Tongue (tissue), 2 donors: ENCODE data around the gene GTF2A2. TPM values are rescaled to one million over a fixed set of nuclear protein-coding genes. Genes with fewer than 3 reads are reported as not detected.
A peak's percentile ranks its signal among the peaks of the same experiment; 100 is the strongest.
"Not testable (repeated sequence)": the region's sequence is repeated elsewhere in the genome, so short reads cannot be mapped to it uniquely, and the experiment has no call there.

ENCODE experiments used
- DNase-seq: peaks from one replicate; pipeline ENCODE4 v3.0.0-alpha.2; 2015
- total RNA-seq: library from RNA; depleted of rRNA; stranded (reverse); fragments of >200 nt; gene quantifications from one replicate; pipeline ENCODE4 v1.2.3, GENCODE V29; 2014

GTF2A2 gene, protein sequence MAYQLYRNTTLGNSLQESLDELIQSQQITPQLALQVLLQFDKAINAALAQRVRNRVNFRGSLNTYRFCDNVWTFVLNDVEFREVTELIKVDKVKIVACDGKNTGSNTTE
- 43.6 TPM for total RNA-seq

DNA sequence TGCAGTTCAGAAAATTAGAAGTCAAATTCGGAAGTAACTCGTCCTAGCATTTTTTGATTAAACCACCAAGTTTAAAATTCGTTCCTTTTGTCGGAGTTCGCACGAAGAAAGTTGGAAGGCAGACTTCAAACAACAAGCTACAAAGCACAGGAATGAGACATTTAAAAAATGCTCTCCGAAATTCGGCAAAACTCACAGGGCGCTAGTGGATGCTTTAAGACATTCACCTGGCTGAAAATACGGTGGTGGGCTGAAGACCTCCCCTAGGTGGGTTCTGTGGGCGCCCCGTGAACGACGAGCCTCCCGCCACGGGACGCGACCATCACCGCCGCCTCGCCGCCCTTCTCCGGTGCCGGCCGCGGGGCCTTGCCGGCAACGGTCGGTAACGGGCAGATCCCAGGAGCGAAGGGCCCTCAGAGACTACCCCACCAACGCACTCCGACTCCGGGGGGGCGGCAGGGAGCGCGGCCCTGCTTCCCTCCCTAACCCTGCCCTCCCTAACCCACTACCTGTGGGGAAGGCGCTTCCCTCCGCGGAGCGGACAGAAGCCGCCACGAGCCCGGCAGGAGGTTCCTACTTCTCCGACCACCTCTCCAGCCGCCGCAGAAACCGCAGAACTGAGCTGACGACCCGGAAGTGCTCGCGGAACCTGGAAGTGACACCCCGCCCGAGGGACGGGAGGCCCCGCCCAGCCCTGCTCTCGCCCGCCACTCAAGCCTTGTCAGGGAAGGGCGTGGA is at the start of gene GTF2A2:
Gene GTF2A2, minus strand, starts transcription at position 619 of the 738 bp plus-strand sequence. CDS start 5,238 bp downstream, outside the sequence.
- peak; percentile 98 for DNase-seq

DNA sequence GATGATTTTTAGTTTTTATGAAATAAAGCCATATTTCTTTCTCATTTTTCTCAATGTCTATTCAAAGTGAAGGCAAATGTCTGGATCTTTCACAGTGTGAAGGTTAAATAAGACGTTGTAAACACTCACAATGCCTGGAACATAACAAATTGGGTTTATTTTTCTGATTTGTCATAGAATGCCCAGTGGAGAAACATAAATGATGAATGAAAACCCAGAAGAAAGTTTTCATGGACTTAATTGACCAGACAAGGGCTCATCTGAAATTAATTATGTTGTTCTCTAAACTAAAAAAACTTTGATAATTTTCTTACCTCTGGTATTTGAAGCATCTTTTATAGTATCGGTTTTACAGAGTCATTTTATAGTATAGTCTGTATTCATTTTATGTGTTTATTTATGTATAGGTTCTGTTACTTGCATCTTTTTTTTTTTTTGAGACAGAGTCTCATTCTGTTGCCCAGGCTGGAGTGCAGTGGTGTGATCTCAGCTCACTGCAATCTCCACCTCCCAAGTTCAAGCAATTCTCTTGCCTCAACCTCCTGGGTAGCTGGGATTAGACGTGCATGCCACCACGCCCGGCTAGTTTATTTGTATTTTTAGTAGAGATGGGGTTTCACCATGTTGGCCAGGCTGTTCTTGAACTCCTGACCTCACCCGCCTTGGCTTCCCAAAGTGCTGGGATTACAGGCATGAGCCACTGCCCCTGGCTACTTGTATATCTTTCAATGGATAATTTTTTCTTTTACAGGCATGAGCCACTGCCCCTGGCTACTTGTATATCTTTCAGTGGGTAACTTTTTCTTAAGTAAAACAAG is 46.9 kb upstream of the GTF2A2 start:
- no peak for DNase-seq

GRCh38 chr15:59702351-59702750 is 45.0 kb upstream of the GTF2A2 start:
- DNase-seq = no peak

GRCh38 chr15:59701880-59702279 is 44.6 kb upstream of the GTF2A2 start:
- DNase-seq = no peak

DNA sequence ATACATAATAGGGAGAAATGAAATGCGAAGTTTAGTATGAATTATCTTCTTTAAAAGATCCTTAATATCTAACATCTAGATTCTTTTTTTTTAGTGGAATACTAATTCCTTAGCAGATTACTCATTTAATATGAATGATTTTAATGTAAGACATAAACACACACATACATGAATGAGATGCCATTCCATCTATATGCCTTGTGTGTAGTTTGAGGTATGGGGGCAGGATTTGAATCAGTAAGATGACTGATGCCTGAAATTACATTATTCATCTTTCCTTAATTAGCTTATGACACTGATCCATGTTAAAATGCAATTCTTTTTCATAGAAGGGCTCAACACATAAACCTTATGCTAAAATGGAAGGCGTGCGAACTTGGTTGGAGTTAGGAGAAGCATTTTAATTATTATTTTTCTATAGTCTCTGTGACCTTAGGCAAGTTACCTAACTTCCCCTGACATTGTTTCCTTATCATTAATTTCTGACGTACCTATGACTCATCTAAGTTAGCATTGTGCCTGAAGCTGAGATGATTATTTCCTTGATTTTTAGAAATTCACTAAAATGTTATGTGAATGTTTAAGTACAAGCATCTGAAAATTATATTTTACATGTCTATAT is 42.6 kb upstream of the GTF2A2 start:
- no peak for DNase-seq

GRCh38 chr15:59698065-59698464 is 40.8 kb upstream of the GTF2A2 start:
- not testable (repeated sequence) for DNase-seq

DNA sequence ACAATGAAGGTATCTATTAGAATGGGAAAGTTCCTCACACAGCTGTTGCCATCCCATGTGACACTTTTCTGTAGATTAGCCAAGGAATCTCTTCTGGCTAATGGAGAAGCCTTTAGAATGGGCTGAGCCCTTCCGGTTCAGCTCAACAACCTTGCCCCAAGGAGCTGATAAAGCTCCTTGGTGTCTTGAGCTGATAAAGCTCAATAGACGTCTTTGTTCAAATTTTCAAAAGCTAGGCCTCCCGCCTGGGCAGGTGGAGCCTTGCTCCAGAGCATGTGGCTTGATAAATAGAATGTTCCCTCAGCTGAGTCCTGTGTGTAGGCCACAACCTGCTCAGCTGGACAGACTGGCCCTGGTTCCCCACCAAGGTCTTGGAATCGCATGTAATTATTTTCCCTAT is 39.0 kb upstream of the GTF2A2 start:
- DNase-seq = no peak

DNA sequence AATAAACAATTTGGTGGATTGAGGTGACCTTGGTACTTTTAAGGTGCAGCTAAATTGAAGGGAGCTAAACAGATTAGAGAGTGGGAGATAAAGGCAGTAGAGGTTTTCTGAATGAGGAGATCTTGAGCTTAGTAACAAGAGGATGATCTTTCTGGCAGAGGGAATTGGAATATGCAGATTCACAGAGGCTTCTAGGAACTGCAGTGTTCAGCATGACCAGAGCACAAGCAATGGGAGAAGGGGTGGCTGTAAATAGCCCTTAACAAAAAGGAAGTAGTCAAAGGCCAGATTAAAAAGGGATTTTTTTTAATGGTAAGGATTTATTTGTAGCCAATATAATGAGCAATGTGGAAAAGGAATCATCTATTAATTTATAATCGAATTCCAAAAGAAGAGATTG is 37.5 kb upstream of the GTF2A2 start:
- DNase-seq = no peak

GRCh38 chr15:59691194-59691805 is 34.0 kb upstream of the GTF2A2 start:
- peak; percentile 75 for DNase-seq

DNA sequence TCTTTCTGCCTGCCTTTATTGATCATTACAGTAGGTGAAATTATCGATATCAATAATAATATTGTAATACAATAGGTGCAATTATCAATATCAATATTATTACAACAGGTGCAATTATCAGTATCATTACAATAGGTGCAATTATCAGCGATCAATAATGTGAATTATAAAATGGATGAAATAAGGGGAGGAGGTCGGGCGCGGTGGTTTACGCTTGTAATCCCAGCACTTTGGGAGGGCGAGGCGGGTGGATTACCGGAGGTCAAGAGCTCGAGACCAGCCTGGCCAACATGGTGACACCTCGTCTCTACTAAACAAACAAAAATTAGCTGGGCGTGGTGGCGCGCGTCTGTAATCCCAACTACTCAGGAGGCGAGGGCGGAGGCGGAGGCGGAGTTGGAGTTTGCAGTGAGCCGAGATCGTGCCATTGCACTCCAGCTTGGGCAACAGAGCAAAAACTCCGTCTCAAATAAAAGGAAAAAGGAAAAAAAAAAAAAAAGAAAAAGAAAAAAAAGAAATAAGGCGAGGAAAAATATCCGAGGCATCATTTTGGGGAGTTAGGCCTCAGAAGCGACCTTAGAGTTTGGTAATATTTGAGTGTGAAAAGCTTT is 32.4 kb upstream of the GTF2A2 start:
- peak; percentile 77 for DNase-seq

- peak; percentile 99 for DNase-seq
Measured at GRCh38 chr15:59688782-59689625, 31.7 kb upstream of the GTF2A2 start, which contains the start of gene BNIP2. Gene BNIP2 (minus strand): TSS chr15:59689320. CDS start chr15:59682457, 6,863 bp downstream.

- peak; percentile 53 for DNase-seq
Measured at GRCh38 chr15:59688423-59688781, 31.1 kb upstream of the GTF2A2 start.

DNA sequence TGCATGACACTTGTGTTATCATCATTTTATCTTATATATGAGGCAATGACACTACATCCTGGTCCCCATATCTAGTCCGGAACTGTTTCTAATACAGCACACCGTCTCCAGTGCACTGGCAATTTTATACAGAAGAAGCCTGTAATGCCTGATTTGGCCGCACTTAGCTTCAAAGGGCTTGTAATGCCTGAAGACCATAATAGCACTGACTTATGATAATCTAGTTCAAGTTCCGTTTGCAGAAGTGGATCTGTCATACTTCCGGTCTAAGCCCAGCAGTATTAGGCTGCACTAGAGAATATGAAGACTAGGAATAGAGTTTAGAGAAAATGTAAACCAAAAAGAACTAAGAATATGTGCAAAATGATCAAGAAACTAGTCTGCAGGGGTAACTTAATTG is 30.5 kb upstream of the GTF2A2 start:
- DNase-seq = peak; percentile 19

- no peak for DNase-seq
Measured at GRCh38 chr15:59686389-59686788, 29.1 kb upstream of the GTF2A2 start.

GRCh38 chr15:59685737-59686297 is 28.5 kb upstream of the GTF2A2 start:
- no peak for DNase-seq

- DNase-seq = no peak
Measured at GRCh38 chr15:59680870-59681269, 23.6 kb upstream of the GTF2A2 start.

DNA sequence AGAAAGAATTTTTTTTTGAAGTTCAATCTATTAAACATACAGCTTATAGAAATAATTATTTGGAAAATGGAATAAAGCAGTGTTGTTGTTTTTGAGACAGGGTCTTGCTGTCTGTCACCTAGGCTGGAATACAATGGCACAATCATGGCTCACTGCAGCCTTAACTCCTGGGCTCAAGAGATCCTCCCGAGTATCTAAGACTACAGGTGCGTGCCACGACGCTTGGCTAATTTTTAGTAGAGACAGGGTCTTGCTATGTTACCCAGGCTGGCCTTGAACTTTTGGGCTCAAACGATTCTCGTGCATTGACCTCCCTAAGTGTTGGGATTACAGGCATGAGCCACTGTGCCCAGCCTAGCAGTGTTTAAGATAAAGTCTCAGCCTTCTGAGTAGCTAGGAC is 23.0 kb upstream of the GTF2A2 start:
- DNase-seq = no peak

DNA sequence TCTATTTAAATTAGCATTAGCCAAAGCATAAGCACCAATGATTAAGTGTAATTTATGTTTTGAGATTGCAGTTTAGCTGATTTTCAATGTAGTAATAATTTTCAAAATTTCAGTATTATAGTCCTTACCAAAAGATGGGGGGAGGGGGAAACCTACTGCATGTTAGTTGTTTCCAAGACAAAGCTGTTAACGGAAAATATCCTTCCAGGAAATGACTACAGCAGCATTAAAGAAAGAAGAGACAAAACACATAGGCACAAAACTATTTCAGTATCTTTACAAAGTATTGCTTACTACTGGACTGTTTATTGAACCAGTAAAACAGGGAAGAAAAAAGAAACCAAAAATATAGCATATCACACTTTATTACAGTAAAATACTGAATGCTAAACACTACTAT is 21.3 kb upstream of the GTF2A2 start:
- DNase-seq = no peak

DNA sequence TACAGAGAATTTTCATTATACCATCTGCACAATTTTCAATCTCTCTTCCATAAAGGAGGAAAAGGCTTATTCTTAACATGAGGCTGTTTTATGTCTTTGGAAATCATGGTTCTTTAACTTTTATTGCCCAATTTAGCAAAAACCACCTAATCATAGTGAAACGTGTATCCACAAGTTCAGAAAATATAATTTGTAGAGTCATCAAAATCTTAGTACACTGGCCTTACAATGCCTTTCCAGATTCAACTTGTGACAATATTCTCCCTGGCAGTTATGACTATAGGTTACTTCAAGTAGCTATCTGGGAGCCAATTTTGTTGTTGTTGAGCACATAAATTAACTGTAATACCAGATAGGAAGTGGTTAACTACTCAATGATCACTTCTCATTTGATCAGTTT is 20.9 kb upstream of the GTF2A2 start:
- no peak for DNase-seq

- DNase-seq = no peak
Measured at GRCh38 chr15:59676565-59676964, 19.2 kb upstream of the GTF2A2 start.
